ENCODE results near the gene ACAN. TPM values are rescaled to one million over a fixed set of nuclear protein-coding genes. Genes with fewer than 3 reads are reported as not detected.

ACAN gene
- total and polyA plus RNA-seq, 9 of the 15 experiments (the other 6 are each of a cell fraction or from before 2014, with no cell fraction given): not detected

DNA sequence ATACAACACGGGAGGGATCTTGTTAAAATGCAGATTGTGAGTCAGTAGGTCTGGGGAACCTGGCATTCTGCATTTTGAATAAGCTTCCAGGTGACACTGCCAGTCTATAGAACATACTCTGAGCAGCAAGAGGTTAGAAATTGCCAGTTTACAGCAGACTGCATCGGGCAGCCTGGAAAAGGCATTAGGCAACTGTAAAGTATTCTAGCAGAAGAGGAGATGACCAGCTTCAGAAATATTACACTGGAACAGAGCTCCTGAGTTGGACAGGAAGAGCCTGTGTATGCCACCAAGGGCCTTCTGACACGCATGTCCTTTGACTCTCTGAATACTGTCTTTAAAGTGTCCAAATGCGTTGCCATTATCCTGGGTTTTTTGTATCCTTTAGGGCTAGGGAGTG is 2.5 kb upstream of the ACAN start:
- H3K79me2 ChIP-seq (ENCODE audit: control insufficient read depth, insufficient read depth, low read length): no peaks in the 10 kb centered on the region
- H3K4me3 ChIP-seq: no peak overlapping the region
- intact Hi-C loops (cut with micrococcal nuclease) (no loop called here), in situ Hi-C loops (cut with MboI) (no loop called here)
- no peaks in the 10 kb centered on the region for H3K9me1 ChIP-seq (ENCODE audit: control insufficient read depth, insufficient read depth, low read length)
- H4K20me1 ChIP-seq (replicated peaks; ENCODE audit: control insufficient read depth, insufficient read depth, low read length): no peaks in the 10 kb centered on the region
- BruUV-seq (replicated peaks): no TSS peak
- FAIRE-seq (no peak), ATAC-seq (no peak), DNase-seq (ENCODE audit: extremely low read depth in 1 of 4, low spot score in 3 of 4) (no peak)
- TF ChIP-seq, protein P1, sequence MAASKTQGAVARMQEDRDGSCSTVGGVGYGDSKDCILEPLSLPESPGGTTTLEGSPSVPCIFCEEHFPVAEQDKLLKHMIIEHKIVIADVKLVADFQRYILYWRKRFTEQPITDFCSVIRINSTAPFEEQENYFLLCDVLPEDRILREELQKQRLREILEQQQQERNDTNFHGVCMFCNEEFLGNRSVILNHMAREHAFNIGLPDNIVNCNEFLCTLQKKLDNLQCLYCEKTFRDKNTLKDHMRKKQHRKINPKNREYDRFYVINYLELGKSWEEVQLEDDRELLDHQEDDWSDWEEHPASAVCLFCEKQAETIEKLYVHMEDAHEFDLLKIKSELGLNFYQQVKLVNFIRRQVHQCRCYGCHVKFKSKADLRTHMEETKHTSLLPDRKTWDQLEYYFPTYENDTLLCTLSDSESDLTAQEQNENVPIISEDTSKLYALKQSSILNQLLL (CRISPR knock-in tag; IDR thresholded peaks at IDR 0.05; ENCODE audit: borderline replicate concordance): no peak
- TF ChIP-seq ZKSCAN8 (CRISPR knock-in tag; IDR thresholded peaks at IDR 0.05): no peak
- no peak for TF ChIP-seq PRMT5 (CRISPR knock-in tag; IDR thresholded peaks at IDR 0.05)
- TF ChIP-seq, protein P2, sequence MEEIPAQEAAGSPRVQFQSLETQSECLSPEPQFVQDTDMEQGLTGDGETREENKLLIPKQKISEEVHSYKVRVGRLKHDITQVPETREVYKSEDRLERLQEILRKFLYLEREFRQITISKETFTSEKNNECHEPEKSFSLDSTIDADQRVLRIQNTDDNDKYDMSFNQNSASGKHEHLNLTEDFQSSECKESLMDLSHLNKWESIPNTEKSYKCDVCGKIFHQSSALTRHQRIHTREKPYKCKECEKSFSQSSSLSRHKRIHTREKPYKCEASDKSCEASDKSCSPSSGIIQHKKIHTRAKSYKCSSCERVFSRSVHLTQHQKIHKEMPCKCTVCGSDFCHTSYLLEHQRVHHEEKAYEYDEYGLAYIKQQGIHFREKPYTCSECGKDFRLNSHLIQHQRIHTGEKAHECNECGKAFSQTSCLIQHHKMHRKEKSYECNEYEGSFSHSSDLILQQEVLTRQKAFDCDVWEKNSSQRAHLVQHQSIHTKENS (CRISPR knock-in tag; IDR thresholded peaks at IDR 0.05): no peak
- TF ChIP-seq ILF3 (IDR thresholded peaks at IDR 0.05; ENCODE audit: borderline replicate concordance): no peak
- no peak for TF ChIP-seq PHF21A (IDR thresholded peaks at IDR 0.05; ENCODE audit: borderline replicate concordance, low read depth)
- no peak for TF ChIP-seq MBD1 (CRISPR knock-in tag; IDR thresholded peaks at IDR 0.05)
- no peak for TF ChIP-seq RBM22 (IDR thresholded peaks at IDR 0.05; ENCODE audit: low read depth, low read length, poor library complexity, severe bottlenecking)
- TF ChIP-seq GATAD2A (IDR thresholded peaks at IDR 0.05): no peak
- no peak for TF ChIP-seq RFX1 (IDR thresholded peaks at IDR 0.05)
- TF ChIP-seq SAP30 (IDR thresholded peaks at IDR 0.05; ENCODE audit: borderline replicate concordance, insufficient read depth, low read depth, low read length, poor library complexity, severe bottlenecking): no peak
- TF ChIP-seq ZNF134 (CRISPR knock-in tag; conservative IDR thresholded peaks at IDR 0.05): no peak
- TF ChIP-seq LEF1 (IDR thresholded peaks at IDR 0.05): no peak
- H3K27ac ChIP-seq (ENCODE audit: extremely low read depth, low read depth, low read length): no peak overlapping the region
- peaks cover 48 to 77% of the 10 kb centered on the region in 2 experiments for H3K27me3 ChIP-seq (ENCODE audit: control insufficient read depth in 2 of 2, insufficient read depth in 2 of 2, low read length in 2 of 2)
- 0% methylated on average over 4 of the region's 4 CpGs for WGBS (ENCODE audit: insufficient coverage, low coverage, missing lambda C conversion rate)
- ChIA-PET CTCF (ENCODE audit: low intra/inter-chr PET ratio) (no interaction called here), POLR2A (no interaction called here)
- no peaks in the 10 kb centered on the region for H3K9me3 ChIP-seq (replicated peaks; ENCODE audit: control insufficient read depth, insufficient read depth, low read depth, low read length)
- no peaks in the 10 kb centered on the region for H3K36me3 ChIP-seq (ENCODE audit: control insufficient read depth, insufficient read depth, low read length)
- no peak overlapping the region for H3K4me2 ChIP-seq (ENCODE audit: insufficient read depth, low read length)
- H3K4me1 ChIP-seq (replicated peaks in 1 of 2; ENCODE audit: control insufficient read depth in 2 of 2, insufficient read depth in 2 of 2, low read length in 2 of 2): peaks cover 0 to 9% of the 10 kb centered on the region in 2 experiments; a peak in 2 of 5 replicates
- no peak overlapping the region for H2AFZ ChIP-seq (ENCODE audit: low read depth, low read length)
- no peak overlapping the region for H3K9ac ChIP-seq (ENCODE audit: insufficient read depth in 1 of 2, low read depth in 2 of 2, low read length in 2 of 2)

Measured in K562 (cell line).